Endodermal cell (in vitro differentiated cells): ENCODE results near the gene SLC29A2. TPM values are rescaled to one million over a fixed set of nuclear protein-coding genes. Genes with fewer than 3 reads are reported as not detected.
A peak's percentile ranks its signal among the peaks of the same experiment; 100 is the strongest.

ENCODE experiments used
- DNase-seq: peaks from one replicate; pipeline ENCODE4 v3.0.0-alpha.2; 2017
- H3K27ac ChIP-seq: 2 replicates; pipeline ENCODE4 v1.5.1; 2013; ENCODE audit warnings: mild to moderate bottlenecking, low read depth, low read length, moderate library complexity
- H3K27me3 ChIP-seq: 2 replicates; pipeline ENCODE4 v1.6.1; 2013; ENCODE audit warnings: mild to moderate bottlenecking, low read length, moderate library complexity; ENCODE audit not compliant: insufficient read depth, control insufficient read depth, poor library complexity, severe bottlenecking
- H3K36me3 ChIP-seq: 2 replicates; pipeline ENCODE4 v1.7.0; 2013; ENCODE audit warnings: mild to moderate bottlenecking, low read length, moderate library complexity; ENCODE audit not compliant: control insufficient read depth, insufficient read depth
- H3K4me1 ChIP-seq: one replicate; pipeline ENCODE4 v1.7.0; 2013; ENCODE audit warnings: low read length; ENCODE audit not compliant: control insufficient read depth, insufficient read depth
- H3K4me3 ChIP-seq: 2 replicates; pipeline ENCODE4 v1.5.1; 2013; ENCODE audit warnings: mild to moderate bottlenecking, low read length, moderate library complexity
- H3K9ac ChIP-seq: 2 replicates; pipeline ENCODE4 v1.6.1; 2013; ENCODE audit warnings: mild to moderate bottlenecking, low read length, moderate library complexity; ENCODE audit not compliant: poor library complexity, severe bottlenecking; ENCODE audit errors: extremely low read depth
- H3K9me3 ChIP-seq: 2 replicates; pipeline ENCODE4 v1.6.1; 2013; ENCODE audit warnings: mild to moderate bottlenecking, low read length, moderate library complexity; ENCODE audit not compliant: control insufficient read depth
- H3K27ac Mint-ChIP-seq: 2 replicates; pipeline ENCODE4 v1.8.0; 2020; ENCODE audit warnings: mixed read lengths
- H3K27me3 Mint-ChIP-seq: 2 replicates; pipeline ENCODE4 v1.8.0; 2021; ENCODE audit warnings: mild to moderate bottlenecking, mixed read lengths; ENCODE audit not compliant: insufficient read depth
- H3K36me3 Mint-ChIP-seq: 2 replicates; pipeline ENCODE4 v1.8.0; 2020; ENCODE audit warnings: low read depth, mixed read lengths
- H3K4me1 Mint-ChIP-seq: 2 replicates; pipeline ENCODE4 v1.8.0; 2020; ENCODE audit warnings: mixed read lengths
- H3K4me3 Mint-ChIP-seq: 2 replicates; pipeline ENCODE4 v1.8.0; 2020; ENCODE audit warnings: mild to moderate bottlenecking, moderate library complexity, mixed read lengths
- H3K9me3 Mint-ChIP-seq: 2 replicates; pipeline ENCODE4 v1.8.0; 2020; ENCODE audit warnings: mild to moderate bottlenecking, mixed read lengths
- CTCF ChIP-seq: fragments of 200-600 bp; sonication (generic); conservative IDR thresholded peaks from 2 replicates; pipeline ENCODE4 v1.5.0; 2021; ENCODE audit warnings: antibody characterized with exemption, mild to moderate bottlenecking
- WGBS, 2 experiments: methylation state at CpG; one replicate each; pipeline versions ENCODE4 v1.1.5 to v1.1.7; 2013; ENCODE audit warnings: missing lambda C conversion rate in 2 of 2, mixed read lengths in 1 of 2; ENCODE audit not compliant: insufficient coverage in 1 of 2, insufficient read length in 1 of 2; 5-methylcytosine and 5-hydroxymethylcytosine counted together
- total RNA-seq, 2 donors: library from RNA; stranded (reverse); fragmentation: NEBNext Ultra II Directional in 1 of 2; extraction: Animal tissue kit (Norgen Biotek cat#: 25700) in 1 of 2; gene quantifications; 2 replicates in 1 of 2; 3 replicates in 1 of 2; pipeline ENCODE4 v1.2.1, GENCODE V29; 2021

The SLC29A2 gene
- total RNA-seq, 2 donors from 2014 or later = 30.8 to 32.4 TPM

DNA sequence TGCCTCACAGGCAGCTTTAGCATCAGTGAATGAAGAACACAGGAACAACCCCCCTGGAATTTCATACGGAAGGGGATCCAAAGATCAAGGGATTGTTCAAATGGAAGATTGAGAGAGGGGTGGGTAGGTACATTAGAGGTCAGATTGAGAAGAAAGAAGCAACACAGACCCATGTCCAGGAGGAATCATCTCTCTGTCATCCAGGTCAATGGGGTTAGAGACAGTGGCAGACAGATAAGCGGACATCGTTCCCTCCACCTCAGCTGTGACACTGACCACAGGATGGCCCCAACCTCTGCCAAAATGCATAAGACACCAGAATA lies 47.4 kb upstream of the SLC29A2 start:
- H3K4me1 Mint-ChIP-seq = peaks cover 4% of the 10 kb centered on the region
- H3K4me1 ChIP-seq = peaks cover 4% of the 10 kb centered on the region
- no peak overlapping the region for H3K27ac Mint-ChIP-seq
- peaks cover 89% of the 10 kb centered on the region for H3K27me3 Mint-ChIP-seq
- no peak for TF ChIP-seq CTCF
- no peaks in the 10 kb centered on the region for H3K36me3 ChIP-seq
- no peaks in the 10 kb centered on the region for H3K36me3 Mint-ChIP-seq
- no peak for DNase-seq
- H3K4me3 Mint-ChIP-seq = no peak overlapping the region
- H3K9me3 Mint-ChIP-seq = no peaks in the 10 kb centered on the region
- no peaks in the 10 kb centered on the region for H3K9me3 ChIP-seq
- H3K27me3 ChIP-seq = peaks cover 43% of the 10 kb centered on the region
- H3K9ac ChIP-seq = no peak overlapping the region
- H3K4me3 ChIP-seq = no peak overlapping the region
- 62 to 76% methylated on average over 3 of the region's 3 CpGs for WGBS, 2 experiments
- H3K27ac ChIP-seq = no peak overlapping the region

- Histone ChIP-seq H3K27me3 (peaks cover 43% of the 10 kb centered on the region), H3K9me3 (no peaks in the 10 kb centered on the region), H3K36me3 (no peaks in the 10 kb centered on the region), H3K4me1 (peaks cover 4% of the 10 kb centered on the region), H3K27ac (no peak overlapping the region), H3K9ac (no peak overlapping the region), H3K4me3 (no peak overlapping the region)
- no peaks in the 10 kb centered on the region for H3K9me3 Mint-ChIP-seq
- H3K27ac Mint-ChIP-seq = no peak overlapping the region
- peaks cover 4% of the 10 kb centered on the region for H3K4me1 Mint-ChIP-seq
- WGBS, 2 experiments = 5 to 8% methylated on average over 12 to 16 of the region's 16 CpGs
- peaks cover 86% of the 10 kb centered on the region for H3K27me3 Mint-ChIP-seq
- no peaks in the 10 kb centered on the region for H3K36me3 Mint-ChIP-seq
- H3K4me3 Mint-ChIP-seq = no peak overlapping the region
- TF ChIP-seq CTCF = peak; percentile 49
- DNase-seq = peak; percentile 96
Measured at GRCh38 chr11:66418168-66418985, 46.8 kb upstream of the SLC29A2 start.

GRCh38 chr11:66417000-66417399 lies 45.4 kb upstream of the SLC29A2 start:
- DNase-seq = no peak
- Mint-ChIP-seq H3K36me3 (no peaks in the 10 kb centered on the region), H3K9me3 (no peaks in the 10 kb centered on the region), H3K4me3 (no peak overlapping the region), H3K27ac (no peak overlapping the region), H3K4me1 (peaks cover 4% of the 10 kb centered on the region), H3K27me3 (peaks cover 73% of the 10 kb centered on the region)
- Histone ChIP-seq H3K27me3 (peaks cover 43% of the 10 kb centered on the region), H3K36me3 (no peaks in the 10 kb centered on the region), H3K9ac (no peak overlapping the region), H3K4me3 (no peak overlapping the region), H3K9me3 (no peaks in the 10 kb centered on the region), H3K27ac (no peak overlapping the region), H3K4me1 (peaks cover 4% of the 10 kb centered on the region)
- WGBS, 2 experiments = 77 to 80% methylated on average over 4 to 7 of the region's 11 CpGs
- TF ChIP-seq CTCF = no peak
